ENCODE data around the gene WASHC2C.
"Not testable (repeated sequence)": the region's sequence is repeated elsewhere in the genome, so short reads cannot be mapped to it uniquely, and the experiment has no call there.

WASHC2C gene

GRCh38 chr10:45726703-45727420, at the start of gene WASHC2C:
TSS of gene WASHC2C (plus strand) at chr10:45727266. CDS start at chr10:45727318, 52 bp downstream.
- peak; percentile 93 for DNase-seq

- DNase-seq, result not testable (repeated sequence)
Observed at GRCh38 chr10:45678467-45678866, 48.6 kb upstream of the WASHC2C start.

GRCh38 chr10:45710200-45710796, 16.8 kb upstream of the WASHC2C start:
- DNase-seq, result not testable (repeated sequence)

- peak; percentile 26 for DNase-seq
Observed at GRCh38 chr10:45711223-45711622, 15.8 kb upstream of the WASHC2C start.

- DNase-seq, result not testable (repeated sequence)
Observed at GRCh38 chr10:45717053-45717452, 10.0 kb upstream of the WASHC2C start.

- not testable (repeated sequence) for DNase-seq
Observed at GRCh38 chr10:45717642-45718041, 9.4 kb upstream of the WASHC2C start.

- not testable (repeated sequence) for DNase-seq
Observed at GRCh38 chr10:45721503-45721902, 5.6 kb upstream of the WASHC2C start.

- not testable (repeated sequence) for DNase-seq
Observed at GRCh38 chr10:45723851-45724250, 3.2 kb upstream of the WASHC2C start.

GRCh38 chr10:45727421-45727965, 427 bp downstream of the WASHC2C start:
- DNase-seq, result not testable (repeated sequence)

GRCh38 chr10:45734449-45734848, 7.4 kb downstream of the WASHC2C start:
- DNase-seq, result not testable (repeated sequence)

GRCh38 chr10:45734867-45735266, 7.8 kb downstream of the WASHC2C start:
- not testable (repeated sequence) for DNase-seq

GRCh38 chr10:45741559-45741958, 14.5 kb downstream of the WASHC2C start:
- DNase-seq, result not testable (repeated sequence)

GRCh38 chr10:45742014-45742413, 14.9 kb downstream of the WASHC2C start:
- DNase-seq, result not testable (repeated sequence)

GRCh38 chr10:45751141-45751540, 24.1 kb downstream of the WASHC2C start:
- DNase-seq, result not testable (repeated sequence)

- DNase-seq, result not testable (repeated sequence)
Observed at GRCh38 chr10:45752210-45752609, 25.1 kb downstream of the WASHC2C start.

- DNase-seq, result not testable (repeated sequence)
Observed at GRCh38 chr10:45753979-45754495, 27.0 kb downstream of the WASHC2C start.

GRCh38 chr10:45755083-45755482, 28.0 kb downstream of the WASHC2C start:
- DNase-seq, result not testable (repeated sequence)

- not testable (repeated sequence) for DNase-seq
Observed at GRCh38 chr10:45756065-45756464, 29.0 kb downstream of the WASHC2C start.

GRCh38 chr10:45757661-45758396, 30.8 kb downstream of the WASHC2C start:
- DNase-seq, result not testable (repeated sequence)

- DNase-seq, result not testable (repeated sequence)
Observed at GRCh38 chr10:45761622-45762021, 34.6 kb downstream of the WASHC2C start.

GRCh38 chr10:45763037-45763436, 36.0 kb downstream of the WASHC2C start:
- DNase-seq, result not testable (repeated sequence)

- DNase-seq, result not testable (repeated sequence)
Observed at GRCh38 chr10:45768334-45768733, 41.3 kb downstream of the WASHC2C start.
